Activated CD4-positive, CD25-positive, alpha-beta regulatory T cell treated with anti-CD3 and anti-CD28 coated beads, Interleukin-2, amount 50 U/mL, for 24 hours (primary cell): ENCODE results near the gene SMIM32.

Experiments used
- ATAC-seq, 2 donors: fragments of 150-1000 bp; cut with Tn5 transposase; one replicate each; pipeline ENCODE4 v1.10.0; 2021; ENCODE audit warnings: mild to moderate bottlenecking in 1 of 2, moderate library complexity in 1 of 2

SMIM32 gene

DNA sequence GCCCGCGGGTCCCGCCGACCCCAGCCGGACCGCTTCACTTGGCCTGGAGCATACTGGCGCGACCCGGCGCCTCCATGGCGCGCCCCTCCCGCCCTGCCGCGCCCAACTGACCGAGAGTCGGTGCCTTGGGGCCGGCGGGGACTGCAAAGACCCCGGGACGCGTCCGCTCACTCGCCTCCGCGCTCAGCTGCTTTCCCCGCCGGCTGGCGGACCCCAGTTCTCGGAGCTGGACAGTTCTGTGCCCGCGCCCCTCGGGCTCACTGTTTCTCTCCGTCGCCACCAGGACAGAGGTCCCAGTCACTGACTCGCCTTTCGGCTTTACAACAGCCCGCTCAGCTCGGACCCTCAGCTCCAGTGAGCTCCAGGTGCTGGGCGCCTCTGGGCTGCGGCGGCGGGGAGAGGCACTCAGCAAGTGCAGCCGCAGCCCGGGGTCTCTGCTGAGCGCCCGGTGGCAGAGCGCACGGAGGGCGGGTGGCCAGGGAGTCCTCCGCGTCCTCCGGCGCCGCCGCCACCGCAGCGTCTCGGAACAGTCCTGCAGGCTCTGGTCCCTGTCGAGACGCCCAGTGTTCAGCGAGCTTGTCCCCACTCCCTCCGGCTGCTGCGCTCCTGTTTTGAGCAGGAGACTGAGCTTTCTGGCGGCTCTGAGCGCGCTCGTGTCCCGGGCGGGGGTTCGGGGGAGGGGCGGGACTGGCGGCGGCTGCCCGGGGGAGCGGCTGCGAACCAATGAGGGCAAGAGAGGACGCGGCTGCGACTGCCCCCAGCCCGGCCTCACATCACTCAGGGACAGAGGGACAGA lies at the start of gene SMIM32:
Gene SMIM32 (minus strand): TSS at position 637 of the 796 bp plus-strand sequence. CDS start 638 bp downstream, outside the sequence.
- no peak for ATAC-seq

DNA sequence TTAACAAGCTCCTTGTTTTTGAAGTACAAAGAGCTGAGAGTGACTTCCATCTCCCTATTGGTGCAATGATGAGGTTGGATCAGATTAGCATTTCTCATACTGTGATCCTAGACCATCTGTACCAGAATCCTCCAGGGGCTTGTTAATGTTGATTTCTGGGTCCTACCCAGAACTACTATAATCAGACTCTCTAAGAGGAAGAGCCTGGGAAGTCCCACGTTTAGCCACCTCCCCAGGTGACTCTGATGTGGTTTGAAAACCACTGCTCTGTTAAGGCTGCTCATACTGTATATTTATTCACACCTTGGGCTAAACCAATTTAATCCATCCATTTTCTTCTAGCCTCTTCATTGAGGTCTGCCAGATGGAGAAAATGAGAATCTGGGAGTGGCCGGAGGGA lies 49.6 kb upstream of the SMIM32 start:
- ATAC-seq: no peak

DNA sequence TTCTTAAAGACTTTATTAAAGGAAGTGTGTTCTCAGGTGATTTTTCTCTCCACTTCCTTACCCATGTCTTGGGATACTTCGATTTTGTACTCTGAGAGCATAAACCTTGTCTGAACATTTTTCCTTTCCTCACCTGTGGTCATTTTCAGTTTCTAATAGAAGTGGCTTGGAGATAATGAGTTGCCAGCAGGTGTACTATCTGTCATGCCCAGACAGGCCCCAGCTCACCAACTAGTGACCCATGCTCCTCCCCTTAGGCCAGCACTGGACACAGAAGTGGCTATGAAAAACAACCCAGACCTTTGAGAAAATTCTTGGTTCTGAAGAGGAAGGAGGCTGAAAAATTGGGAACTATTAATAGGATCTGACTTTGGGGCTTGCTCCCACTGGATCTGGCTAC lies 49.2 kb upstream of the SMIM32 start:
- ATAC-seq: no peak

DNA sequence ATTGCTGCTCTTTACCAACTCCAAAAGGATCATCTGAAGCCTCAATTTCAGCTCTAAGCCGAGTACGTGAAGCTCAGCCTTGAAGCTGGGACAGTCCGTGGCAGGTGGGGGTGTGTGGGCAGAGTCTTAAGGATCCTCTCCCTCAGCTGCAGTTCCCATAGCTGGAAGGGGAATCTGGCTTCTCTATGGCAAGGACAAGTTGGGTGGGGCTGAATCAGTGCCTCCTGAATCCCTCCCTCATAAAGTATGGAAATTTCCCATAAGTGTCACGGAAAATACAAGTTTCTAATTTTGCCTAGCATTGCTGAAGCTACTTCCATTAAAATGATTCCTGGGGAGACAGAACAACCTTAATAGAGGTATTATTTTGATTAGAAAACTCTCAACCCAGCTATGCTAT lies 47.9 kb upstream of the SMIM32 start:
- no peak for ATAC-seq

DNA sequence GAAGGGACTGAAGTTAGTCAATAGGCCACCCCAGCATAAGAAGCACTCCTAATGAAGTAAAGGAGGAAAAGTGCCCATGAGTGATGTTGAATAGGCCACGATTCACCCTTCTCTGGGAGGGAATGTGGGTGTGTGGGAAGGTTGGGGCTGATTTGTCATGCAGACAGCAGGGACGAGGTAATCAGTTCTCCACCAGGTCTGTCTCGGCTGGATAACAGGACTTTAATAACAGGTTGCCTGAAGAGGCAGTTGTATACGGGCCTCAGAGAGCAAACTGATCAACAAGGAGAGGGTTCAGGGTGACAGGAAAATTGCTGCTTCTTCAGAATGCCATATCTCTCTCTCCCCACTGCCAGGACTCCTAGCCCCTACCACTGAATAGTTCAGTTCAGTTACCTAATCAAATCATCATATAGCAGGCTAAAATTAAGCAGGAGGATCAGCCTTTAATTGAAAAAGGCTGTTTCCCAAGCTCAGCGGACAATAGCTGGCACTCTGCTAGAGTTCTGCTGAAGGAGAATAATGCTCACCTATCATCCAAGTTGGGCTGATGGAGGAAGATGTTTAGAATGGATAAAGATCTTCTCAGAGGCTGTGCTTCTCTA lies 43.6 kb upstream of the SMIM32 start:
- no peak for ATAC-seq

DNA sequence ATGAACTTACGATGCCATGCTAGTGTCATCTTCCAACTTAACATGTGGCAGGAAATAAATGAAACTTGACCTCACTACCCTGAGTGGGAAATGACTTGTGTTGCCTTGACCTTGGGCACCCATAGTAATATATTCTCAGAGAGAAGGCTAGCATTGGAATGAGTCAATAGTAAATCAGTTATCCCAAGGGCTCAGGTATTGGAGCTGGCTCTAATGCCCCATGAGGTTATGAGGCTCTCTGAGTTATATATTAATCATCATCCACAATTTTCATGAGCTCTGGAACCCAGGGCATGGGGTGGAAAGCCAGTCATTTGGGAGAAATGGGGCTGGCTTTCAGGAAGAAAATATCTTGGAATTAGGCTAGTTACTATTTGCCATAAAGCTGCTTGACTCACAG lies 42.4 kb upstream of the SMIM32 start:
- ATAC-seq: no peak

DNA sequence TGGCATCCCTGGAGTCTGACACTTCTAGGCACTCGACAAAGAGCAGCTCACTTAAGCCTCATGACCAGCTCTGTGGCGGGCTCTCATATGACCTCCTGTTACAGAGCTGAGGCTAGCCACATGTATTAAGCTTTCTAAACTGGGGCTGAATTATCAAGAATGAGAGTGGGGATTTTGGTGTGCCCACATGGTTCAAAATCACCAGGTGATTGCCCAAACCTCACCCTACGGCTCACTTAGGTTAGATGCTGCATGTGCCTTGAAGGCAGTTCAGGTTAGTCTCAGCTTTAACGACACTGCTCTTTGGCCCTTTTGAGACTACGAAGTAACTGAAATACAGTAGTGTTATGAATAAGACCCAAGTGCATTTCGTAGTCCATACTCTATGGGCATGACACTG lies 39.4 kb upstream of the SMIM32 start:
- no peak for ATAC-seq

DNA sequence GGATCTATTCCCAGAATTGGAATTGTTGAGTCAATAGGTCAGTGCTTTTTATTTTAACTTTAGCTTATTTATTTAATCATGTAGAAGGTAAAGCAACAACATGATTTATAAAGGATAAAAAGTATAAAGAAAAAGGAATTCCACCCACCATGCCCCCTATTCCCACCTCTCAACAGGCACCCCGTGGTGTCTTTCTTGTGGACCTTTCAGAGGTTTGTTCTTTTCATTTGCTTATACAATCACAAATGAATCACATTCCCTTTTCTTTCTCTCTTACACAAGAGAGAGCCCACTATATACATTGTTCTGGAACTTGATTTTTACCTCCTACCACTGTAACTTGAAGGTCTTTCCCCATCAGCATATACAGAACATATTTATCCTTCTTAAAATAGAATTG lies 37.2 kb upstream of the SMIM32 start:
- no peak for ATAC-seq

DNA sequence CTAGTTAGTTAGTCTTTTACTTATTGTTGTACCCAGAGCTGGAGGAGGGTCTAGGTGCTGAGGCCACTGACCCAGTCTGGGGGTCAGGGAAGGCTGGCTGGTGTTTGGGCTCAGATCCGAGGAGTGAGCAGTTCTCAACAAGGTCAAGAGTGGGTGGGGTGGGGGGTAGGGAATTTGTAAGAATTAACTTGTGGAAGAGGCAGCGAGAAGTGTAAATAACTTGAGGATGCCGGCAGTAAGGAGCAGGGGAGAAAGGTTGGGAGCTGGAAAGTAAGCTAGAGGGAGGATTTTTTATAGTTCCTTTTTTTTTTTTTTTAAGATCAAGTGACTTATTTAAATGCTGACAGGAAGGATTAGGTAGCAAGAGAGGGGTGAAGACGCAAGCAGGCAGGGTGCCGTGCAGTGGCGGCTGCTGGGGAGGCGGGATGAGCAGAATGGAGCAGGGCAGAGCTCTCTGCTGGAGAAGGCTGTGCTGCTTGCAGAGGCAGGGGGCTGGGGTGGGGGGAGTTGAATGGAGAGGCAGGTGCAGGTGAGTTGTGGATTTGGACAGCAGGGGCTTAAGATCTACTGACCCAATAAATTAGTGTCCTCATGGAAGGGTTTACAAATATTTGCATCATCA lies 35.3 kb upstream of the SMIM32 start:
- no peak for ATAC-seq

DNA sequence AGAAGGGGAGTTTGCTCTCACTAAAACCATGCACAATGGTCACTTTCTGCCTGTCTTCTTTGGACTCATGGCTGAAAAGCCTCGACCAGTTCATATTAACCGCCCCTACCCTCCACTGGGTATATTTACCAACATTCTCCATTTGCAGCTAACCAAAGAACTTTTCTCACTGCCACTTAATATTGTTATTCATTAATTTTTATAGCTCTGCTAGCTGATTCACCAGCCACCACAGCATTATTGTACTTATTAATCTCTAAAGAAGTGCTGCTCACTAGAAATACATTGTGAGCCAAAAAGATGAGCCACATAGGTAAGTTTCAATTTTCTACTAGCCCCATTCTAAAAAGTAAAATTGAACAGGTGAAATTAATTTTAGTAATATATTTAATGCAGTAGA lies 33.4 kb upstream of the SMIM32 start:
- no peak for ATAC-seq

DNA sequence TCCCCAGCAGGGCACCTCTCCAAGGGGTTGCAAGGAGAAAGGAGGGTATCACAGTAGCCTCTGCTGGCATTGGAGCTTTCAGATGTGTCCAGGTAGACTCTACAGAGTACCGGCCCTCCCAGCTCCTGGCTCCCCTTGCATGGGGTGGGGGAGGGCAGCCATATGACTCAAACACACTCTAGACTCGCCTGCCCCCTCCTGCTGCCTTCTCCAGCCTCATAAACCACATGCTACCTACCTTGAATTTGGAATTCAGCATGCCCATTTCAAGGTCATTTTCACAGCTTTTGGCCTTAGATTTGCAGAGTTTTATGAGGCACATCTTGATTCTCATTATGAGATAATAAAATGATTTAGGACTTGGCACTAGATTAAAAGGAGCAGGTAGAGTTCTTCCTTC lies 32.8 kb upstream of the SMIM32 start:
- no peak for ATAC-seq

DNA sequence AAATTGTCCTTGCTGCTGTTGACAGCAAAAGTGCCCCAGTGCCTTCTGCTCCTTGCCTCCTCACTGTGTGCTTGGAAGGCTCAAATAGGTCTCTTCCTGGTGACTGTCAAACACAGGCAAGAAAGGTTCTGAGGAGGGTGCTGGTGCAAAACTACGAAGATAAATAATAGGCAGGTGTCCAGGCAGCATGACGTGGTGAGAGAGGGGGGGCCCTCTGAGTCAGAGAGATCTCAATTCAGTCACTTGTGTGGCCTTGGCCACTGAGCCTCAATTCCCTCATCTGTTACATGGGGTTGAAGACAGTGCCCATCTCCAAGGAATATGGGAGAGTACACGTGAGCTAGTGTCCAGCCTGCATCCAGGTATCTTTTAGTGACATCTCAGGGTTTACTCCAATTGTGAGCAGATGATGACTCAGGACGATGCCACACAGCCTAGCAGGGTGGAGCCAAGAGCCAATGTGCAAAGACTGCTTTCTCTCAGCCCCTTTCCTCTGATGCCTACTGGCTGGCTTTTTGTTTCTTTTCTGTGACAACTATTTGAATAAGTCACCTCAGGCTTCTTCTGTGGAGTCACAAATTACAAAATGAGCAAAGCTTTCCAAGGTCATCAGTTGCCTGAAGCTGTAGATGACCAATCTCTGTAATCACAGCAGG lies 29.7 kb upstream of the SMIM32 start:
- ATAC-seq: no peak

DNA sequence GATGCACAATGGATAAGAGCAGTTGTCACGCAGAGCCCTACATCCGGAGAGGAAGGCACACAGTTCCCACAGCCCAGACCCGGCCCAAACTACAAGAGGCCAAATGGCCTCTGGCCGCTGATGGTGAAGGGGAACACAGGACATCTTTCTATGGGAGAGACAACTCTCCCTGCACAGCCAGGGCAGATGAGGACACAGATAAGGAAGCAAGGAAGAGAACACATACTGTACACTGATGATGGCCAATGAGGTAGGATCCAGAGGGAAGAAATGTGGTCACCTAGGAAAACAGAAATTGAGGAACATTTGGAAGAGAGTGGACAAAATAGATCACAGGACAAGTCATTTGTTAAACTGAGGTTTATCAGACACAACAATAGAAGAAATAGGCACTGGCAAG lies 28.4 kb upstream of the SMIM32 start:
- no peak for ATAC-seq

DNA sequence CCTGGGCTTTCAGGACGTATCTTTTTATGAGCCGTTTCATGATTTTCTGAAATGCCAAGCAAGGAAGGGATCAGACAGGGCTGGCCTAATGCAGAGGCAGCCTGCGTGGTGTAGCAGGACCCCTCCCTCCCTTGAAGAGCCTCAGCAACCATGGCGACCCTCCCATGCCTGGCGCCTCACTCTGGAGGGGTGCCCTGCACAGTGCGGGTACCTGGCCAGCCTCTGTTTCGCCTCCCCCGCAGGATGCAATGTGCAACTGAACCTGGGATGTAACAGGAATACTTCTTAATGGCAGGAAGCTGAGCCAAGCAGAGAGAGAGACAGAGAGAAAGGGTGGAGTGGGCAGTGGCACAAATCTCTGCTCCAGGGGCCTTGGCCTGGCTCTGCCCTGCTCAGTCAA lies 23.3 kb upstream of the SMIM32 start:
- no peak for ATAC-seq

DNA sequence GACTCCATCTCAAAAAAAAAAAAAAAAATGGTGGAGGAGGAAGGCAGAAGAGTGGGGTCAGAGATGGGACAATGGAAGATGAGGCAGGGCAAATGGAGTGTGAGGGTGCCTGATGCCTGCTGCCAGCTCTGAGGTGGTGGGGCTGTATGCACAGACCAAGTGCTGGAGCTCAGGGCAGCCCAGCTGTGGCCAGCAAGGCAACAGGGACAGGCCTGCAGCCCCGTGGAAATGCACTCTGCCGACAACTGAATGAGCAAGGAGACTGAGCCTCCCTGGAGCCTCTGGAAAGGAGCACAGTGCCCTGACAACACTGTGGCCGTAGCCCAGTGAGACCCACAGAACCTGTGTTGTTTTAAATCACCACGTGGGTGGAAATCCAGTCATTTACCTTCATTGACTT lies 22.9 kb upstream of the SMIM32 start:
- no peak for ATAC-seq

DNA sequence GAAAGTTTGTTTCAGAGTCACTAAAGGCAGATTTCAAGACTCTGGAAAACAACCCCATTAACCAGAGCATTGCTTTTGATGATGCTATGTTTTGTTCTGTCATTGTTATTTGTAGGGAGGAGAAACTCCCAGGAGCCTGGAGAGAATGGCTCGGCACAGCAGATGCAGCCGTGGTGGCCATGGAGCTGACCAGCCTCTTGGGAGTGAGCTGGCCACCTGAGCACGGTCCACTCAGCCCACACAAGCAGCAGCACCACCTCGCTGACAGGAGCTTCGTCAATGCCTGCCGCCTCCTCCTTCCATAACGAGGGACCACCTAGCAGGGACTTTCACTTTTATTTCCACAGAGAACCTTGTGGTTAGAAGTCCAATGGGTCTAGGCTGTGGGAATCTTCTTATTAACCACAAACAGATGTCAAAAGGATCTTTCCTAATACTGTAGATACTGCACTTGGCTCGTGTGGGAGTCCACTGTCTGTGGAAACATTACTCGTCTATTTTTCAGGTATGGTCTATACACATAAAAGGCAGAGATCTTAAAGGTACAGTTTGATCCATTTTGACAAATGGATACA lies 21.0 kb upstream of the SMIM32 start:
- ATAC-seq: no peak

DNA sequence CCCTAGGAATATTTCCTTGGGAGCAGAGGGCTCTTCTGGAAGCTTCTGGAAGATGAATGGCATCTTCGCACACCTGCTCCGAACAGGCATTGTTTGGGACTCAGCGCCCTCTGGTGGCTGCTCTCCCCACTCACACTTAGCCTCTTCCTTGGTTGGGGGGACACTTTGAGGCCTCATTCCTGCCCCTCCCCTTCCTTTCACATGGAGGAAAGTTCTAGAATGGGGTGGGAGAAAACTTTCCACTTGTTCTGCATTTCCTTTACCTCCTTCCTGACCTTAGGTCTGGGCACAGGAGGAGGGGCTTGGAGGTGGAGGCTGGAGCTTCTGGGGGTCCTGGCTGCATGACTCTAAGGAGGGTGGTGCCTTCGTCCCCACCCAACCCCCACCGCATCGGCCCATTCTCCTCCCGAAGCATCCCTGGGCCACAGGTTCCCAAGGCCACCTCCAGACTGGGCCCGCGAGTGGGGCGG lies 19.3 kb upstream of the SMIM32 start:
- no peak for ATAC-seq

DNA sequence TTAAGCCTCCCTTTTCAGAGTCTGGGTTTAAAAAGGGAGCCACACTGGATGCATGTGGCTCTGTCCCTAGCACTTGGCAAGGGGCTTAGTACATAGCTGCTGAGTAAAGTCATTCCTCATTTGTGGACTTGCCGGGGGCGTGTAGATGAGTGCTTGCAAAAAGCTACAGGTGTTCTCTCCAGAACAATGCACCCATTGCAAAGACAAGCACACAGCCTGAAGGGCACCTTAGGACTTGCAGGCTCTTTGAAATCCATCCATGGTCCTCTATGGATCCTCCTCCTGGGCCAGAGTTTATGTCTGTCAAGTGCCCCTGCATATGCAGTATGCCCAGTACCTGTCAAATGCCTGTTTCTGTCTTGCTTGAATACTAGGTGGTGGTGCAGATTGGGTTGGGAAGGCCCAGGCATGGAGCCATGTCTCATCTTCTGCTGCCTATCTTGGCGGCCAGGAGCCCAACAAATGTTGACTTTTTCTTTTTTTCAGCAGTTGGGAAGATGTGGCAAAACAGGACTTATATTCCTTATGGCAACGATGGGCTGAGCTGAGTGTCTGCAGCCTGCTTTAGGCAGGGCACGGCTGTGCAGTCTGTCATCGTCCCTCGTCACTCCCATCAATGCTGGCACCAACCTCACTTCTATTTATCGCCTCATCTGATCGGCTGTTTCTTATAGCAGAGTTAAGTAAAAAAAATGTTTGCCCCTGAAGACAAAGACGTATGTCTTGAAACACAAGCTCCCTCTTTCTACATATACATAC lies 18.5 kb upstream of the SMIM32 start:
- no peak for ATAC-seq

DNA sequence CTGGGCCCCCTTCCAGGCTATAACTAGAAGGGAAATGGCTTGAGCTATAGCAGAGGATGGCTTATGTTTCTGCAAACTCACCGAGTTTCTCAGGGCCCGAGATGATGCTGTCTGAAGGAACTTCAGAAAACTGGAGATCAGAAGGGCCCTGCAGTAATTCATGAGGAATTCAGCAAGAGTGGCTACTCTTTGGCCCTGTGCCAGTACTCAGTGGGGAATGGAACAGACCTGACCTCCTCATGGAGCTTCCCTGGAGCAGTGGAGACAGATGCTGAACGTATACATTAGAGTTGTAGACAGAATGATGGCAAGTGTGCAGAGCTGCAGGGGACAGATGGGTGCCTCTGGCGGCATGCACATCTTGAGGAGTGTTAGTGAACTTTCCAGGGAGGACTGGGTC lies 17.3 kb upstream of the SMIM32 start:
- ATAC-seq: no peak

DNA sequence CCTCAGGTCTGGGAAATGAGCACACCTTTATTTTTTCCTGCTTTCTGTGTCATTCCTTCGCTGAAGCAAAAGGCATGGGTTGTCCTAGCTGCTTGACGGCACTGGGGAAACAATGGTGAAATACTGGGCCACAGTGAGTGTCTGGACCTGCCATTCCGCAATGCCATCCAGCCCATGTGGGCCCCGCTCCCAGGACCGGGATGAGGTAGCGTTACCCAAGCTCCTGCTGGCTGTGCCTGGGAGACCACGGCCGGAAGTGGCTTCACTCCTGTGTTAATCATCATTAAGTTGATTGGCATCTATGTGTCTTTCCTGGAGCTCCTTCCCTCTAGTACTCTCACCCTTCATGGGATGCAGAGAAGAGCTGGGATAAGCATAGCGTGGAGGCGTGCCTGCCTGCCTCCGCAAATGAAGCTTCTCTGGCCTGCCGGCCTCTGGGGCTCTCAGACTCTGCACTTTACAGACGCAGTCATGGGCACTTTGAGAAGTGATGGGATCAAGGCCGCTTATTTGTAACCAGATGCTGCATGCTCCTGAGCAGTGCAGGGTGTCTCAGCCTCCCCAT lies 16.5 kb upstream of the SMIM32 start:
- ATAC-seq: no peak

DNA sequence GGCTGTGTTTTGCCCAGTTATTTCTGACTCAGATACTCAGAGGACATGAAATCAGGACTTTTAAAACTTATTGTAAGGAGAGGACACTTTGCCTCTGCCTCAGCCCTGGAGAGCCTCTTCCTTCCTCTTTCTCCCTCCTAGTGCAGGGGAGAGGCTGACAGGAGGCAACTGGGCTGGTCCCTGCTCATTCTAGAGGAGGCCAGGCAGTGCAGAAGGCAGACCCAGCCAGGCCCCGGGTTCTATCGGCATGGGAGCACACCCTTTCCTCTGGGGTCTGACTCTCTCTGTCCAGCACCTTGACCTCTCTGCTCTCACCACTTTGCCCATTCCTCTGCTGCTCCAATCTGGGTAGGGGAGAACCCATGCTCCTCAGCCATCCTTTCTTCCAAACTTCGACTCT lies 16.0 kb upstream of the SMIM32 start:
- no peak for ATAC-seq

DNA sequence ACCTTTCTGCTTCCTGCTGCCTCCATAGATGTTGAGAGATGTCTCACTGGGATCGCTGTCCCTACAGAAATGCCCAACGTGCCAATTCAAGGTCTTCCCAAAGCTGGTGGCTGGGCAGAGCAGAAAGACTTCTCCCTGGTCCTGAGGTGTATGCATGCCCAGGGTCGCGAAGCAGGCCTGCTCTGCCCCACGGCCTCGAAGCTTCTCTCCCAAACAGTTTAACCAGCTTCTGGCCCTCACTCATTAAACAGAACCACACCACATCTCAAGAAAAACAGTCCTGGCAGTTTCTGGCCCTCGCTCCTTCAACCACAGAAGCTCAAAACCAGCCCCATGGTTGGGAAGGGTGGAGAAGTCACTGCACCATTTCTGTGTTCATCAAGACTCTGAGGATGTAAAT lies 14.7 kb upstream of the SMIM32 start:
- ATAC-seq: no peak
